Fibroblast of pulmonary artery (primary cell): ENCODE data around the gene QPRT.
"Not testable (repeated sequence)": the region's sequence is repeated elsewhere in the genome, so short reads cannot be mapped to it uniquely, and the experiment has no call there.

Experiments used
- DNase-seq: peaks from one replicate; pipeline ENCODE4 v3.0.0-alpha.2; 2010; ENCODE audit warnings: low read depth
- H3K4me3 ChIP-seq: replicated peaks from 2 replicates; pipeline ENCODE4 v1.5.1; 2011; ENCODE audit warnings: low read depth, mild to moderate bottlenecking, control low read depth, low read length, moderate library complexity
- CTCF ChIP-seq: IDR thresholded peaks from 2 replicates; pipeline ENCODE4 v1.5.1; 2011; ENCODE audit warnings: mild to moderate bottlenecking, control low read depth, low read length, inconsistent platforms; ENCODE audit errors: missing control alignments

QPRT gene

GRCh38 chr16:29686740-29687332 is 7.9 kb downstream of the QPRT start:
- no peak for TF ChIP-seq CTCF
- no peak overlapping the region for H3K4me3 ChIP-seq
- no peak for DNase-seq

GRCh38 chr16:29687755-29688154 is 8.8 kb downstream of the QPRT start:
- DNase-seq: no peak
- no peak for TF ChIP-seq CTCF
- H3K4me3 ChIP-seq: no peak overlapping the region

- H3K4me3 ChIP-seq: no peak overlapping the region
- no peak for TF ChIP-seq CTCF
- DNase-seq: no peak
These were observed 9.2 kb downstream of the QPRT start for GRCh38 chr16:29688172-29688571.

GRCh38 chr16:29689490-29690351 is 10.7 kb downstream of the QPRT start:
- DNase-seq: not testable (repeated sequence)

GRCh38 chr16:29692606-29693005 is 13.6 kb downstream of the QPRT start:
- not testable (repeated sequence) for DNase-seq, H3K4me3 ChIP-seq

More at GRCh38 chr16:29689490-29690351, 10.7 kb downstream of the QPRT start:
- not testable (repeated sequence) for H3K4me3 ChIP-seq

GRCh38 chr16:29694384-29695195 is 15.6 kb downstream of the QPRT start:
- DNase-seq: no peak
- TF ChIP-seq CTCF: no peak
- H3K4me3 ChIP-seq: no peak overlapping the region

- not testable (repeated sequence) for H3K4me3 ChIP-seq
These were observed 16.7 kb downstream of the QPRT start for GRCh38 chr16:29695675-29696074.

GRCh38 chr16:29696881-29697331 is 17.9 kb downstream of the QPRT start:
- H3K4me3 ChIP-seq: no peak overlapping the region
- no peak for TF ChIP-seq CTCF
- no peak for DNase-seq

More at GRCh38 chr16:29695675-29696074, 16.7 kb downstream of the QPRT start:
- not testable (repeated sequence) for DNase-seq
